ENCODE data around the gene RNF125.
"Not testable (repeated sequence)": the region's sequence is repeated elsewhere in the genome, so short reads cannot be mapped to it uniquely, and the experiment has no call there.

The RNF125 gene

DNA sequence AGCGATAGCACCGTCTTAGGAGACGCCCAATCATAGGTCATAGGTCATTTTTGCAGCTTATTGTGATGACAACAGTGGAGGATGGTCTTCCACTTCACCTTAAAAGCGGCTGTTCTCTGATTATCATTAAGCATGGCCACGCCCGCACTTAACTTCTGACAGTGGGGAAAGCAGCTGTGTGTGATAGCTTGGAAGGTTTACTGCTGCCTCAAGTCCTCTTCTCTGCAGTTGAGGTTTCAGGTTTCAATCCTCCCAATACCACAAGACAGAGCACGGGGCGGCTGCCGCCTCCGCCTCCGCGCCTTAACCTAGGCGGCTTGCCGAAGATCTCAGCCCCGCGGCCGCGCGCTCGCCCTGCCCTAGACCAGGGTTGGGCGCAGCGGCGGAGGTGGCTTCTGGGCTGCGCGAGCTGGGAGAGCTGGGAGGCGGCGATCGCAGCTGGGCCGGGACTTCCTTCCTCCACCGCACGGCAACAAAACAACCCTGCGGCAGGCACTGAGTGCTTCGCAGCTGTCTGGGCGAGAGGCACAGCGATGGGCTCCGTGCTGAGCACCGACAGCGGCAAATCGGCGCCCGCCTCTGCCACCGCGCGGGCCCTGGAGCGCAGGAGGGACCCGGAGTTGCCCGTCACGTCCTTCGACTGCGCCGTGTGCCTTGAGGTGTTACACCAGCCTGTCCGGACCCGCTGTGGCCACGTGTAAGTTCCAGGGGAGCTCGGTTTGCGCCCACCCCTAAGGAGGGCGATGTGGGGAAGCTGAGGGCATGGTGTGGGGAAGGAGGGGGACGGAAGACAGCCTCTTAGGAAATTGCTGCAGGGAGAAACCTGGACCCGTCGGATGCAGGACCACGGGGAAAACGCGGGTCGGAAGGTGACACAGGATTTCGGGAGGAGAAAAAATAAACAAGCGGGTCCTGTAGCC lies at the start of gene RNF125:
Gene RNF125, plus strand, starts transcription at position 495 of the 920 bp plus-strand sequence. Its CDS starts 39 bp downstream, at position 534.
- DNase-seq (ENCODE audit: low read depth in 2 of 2), result peak; percentile 71 to 74

DNA sequence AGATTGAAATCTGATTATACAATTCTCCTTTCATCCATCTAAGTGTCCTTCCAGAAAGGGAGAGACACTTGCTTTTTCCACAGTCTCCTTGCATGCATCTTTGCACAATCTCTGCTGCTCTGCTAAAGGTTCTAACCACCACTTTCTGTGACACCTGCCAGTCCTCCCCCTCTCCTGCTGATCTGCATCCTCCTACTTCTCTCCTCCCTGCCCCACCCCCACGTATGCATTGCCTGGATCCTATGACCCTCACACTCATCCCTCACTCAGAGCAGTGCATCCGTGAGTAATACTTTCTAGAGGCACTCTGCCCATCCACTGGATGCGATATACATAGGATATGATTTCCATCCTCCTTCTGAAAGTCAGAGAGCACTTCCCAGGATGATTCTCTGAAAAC lies 48.0 kb upstream of the RNF125 start:
- DNase-seq (ENCODE audit: low read depth in 2 of 2), result no peak

- no peak for DNase-seq (ENCODE audit: low read depth in 2 of 2)
Measured at GRCh38 chr18:31973929-31974546, 44.6 kb upstream of the RNF125 start.

DNA sequence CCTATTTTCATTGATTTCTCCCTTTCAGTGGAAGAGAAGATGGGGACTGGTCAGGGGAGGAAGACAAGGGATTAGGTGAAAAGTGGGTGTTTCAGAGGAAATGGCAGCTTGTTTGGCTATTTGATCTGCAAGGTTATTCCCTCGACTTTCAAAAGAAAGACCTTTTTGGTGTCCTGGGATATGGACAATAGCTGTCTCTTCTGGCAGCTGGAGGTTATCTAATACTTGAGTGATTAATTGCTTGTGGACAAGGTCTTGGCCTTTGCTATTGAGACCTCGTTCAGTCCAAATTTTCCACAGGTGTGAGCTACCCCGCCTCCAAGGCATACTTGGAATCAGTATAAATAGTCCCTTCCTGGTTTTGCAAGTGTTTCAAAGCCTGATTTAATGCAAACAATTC lies 42.4 kb upstream of the RNF125 start:
- DNase-seq (ENCODE audit: low read depth in 2 of 2), result no peak

DNA sequence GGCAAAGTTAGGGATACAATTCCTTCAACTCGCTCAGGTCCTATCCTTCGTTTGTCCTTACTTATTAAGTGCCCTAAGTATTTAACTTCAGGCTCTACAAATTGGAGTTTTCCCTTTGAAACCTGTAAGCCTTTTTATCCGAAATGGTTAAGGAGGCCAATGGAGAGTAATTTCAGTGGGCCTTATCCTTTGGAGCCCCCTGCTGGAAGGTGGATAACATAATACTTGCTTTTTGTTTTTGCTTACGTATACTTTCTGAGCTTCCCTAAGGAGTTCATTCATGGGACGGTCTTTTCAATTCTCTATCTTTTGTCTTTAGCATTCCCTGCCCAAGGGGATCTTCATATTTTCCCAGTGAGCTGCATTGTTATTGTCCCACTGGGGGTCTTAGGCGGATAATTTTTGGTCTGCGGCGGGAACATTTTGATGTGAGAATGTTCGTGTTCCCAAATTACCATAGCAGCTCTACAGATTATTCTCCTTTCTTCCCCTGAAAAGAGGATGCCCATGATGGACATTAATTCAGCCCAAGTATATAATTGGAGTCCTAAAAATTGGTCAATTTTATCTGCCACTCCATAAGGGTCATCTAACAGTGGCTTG lies 41.3 kb upstream of the RNF125 start:
- DNase-seq (ENCODE audit: low read depth in 2 of 2), result no peak

- no peak for DNase-seq (ENCODE audit: low read depth in 2 of 2)
Measured at GRCh38 chr18:31978616-31979015, 40.0 kb upstream of the RNF125 start.

- DNase-seq (ENCODE audit: low read depth in 2 of 2), result no peak
Measured at GRCh38 chr18:31979714-31980113, 38.9 kb upstream of the RNF125 start.

DNA sequence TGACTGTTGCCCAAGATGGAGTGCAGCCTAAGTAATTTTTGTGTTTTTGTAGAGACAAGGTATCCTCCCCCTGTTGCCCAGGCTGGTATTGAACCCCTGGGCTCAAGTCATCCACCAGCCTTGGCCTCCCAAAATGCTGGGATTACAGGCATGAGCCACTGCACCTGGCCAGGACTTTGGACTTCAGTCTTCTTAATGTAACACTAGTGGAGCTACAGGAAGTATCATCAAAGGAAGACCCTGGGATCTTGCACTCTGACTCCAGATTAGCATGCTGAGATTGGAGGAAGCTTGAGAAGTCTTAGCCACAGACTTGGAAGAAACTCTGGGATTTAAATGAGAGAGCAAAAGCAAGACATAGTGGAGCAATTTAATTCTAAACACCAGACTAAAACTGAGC lies 37.8 kb upstream of the RNF125 start:
- DNase-seq (ENCODE audit: low read depth in 2 of 2), result no peak

DNA sequence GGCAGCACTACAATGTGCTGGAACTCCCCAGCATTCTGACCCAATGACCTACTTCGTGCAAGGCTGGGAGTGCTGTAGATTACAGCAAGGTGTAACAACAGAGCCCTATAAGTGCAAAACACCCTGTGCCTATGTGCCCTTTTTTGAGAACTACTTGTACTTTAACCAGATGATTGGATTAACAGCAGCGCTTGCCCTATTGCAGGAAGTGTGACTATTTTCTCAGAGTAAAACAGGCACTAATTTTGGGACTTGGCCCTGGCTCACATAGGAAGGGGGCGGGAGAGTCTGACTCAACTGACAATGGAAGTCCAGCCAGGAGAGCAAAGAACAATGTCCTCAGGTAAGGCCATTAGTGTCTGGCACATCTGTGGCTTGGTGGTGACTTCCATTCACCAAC lies 35.6 kb upstream of the RNF125 start:
- no peak for DNase-seq (ENCODE audit: low read depth in 2 of 2)

DNA sequence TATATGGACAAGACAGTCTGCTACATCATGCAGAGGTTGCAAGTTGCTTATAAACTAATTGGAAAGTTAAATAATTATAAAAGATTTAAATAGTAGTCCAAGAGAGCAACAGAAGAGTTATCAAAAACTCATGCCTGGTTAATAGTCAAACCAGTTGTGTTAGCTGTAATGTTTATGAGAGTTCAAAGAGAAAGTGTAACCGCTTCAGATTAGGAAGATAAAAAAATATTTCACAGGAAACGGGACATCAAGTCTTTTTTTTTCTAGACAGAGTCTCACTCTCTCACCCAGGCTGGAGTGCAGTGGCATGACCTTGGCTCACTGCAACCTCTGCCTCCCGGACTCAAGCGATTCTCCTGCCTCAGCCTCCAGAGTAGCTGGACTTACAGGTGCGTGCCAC lies 34.6 kb upstream of the RNF125 start:
- no peak for DNase-seq (ENCODE audit: low read depth in 2 of 2)

GRCh38 chr18:31990823-31991222 lies 27.8 kb upstream of the RNF125 start:
- DNase-seq (ENCODE audit: low read depth in 2 of 2), result no peak

GRCh38 chr18:31996007-31996406 lies 22.6 kb upstream of the RNF125 start:
- no peak for DNase-seq (ENCODE audit: low read depth in 2 of 2)

- DNase-seq (ENCODE audit: low read depth in 2 of 2), result no peak
Measured at GRCh38 chr18:31998880-31999412, 19.7 kb upstream of the RNF125 start.

DNA sequence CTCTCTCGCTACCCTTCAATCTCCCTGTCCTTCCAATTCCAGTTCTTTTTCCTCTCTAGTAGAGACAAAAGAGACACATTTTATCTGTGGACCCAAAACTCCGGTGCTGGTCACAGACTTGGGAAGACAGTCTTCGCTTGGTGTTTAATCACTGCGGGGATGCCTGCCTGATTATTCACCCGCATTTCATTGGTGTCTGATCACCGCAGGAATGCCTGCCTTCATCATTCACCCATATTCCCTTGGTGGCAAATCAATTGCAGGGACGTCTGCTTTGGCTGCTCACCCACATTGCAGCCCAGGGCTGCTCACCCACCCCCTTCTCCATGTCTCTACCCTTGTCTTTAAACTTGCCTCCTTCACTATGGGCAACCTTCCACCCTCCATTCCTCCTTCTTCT lies 17.5 kb upstream of the RNF125 start:
- DNase-seq (ENCODE audit: low read depth in 2 of 2), result not testable (repeated sequence)

GRCh38 chr18:32003822-32004221 lies 14.8 kb upstream of the RNF125 start:
- not testable (repeated sequence) for DNase-seq (ENCODE audit: low read depth in 2 of 2)

GRCh38 chr18:32010124-32010721 lies 8.4 kb upstream of the RNF125 start:
- DNase-seq (ENCODE audit: low read depth in 2 of 2), result no peak

- DNase-seq (ENCODE audit: low read depth in 2 of 2), result no peak
Measured at GRCh38 chr18:32011193-32011592, 7.4 kb upstream of the RNF125 start.

DNA sequence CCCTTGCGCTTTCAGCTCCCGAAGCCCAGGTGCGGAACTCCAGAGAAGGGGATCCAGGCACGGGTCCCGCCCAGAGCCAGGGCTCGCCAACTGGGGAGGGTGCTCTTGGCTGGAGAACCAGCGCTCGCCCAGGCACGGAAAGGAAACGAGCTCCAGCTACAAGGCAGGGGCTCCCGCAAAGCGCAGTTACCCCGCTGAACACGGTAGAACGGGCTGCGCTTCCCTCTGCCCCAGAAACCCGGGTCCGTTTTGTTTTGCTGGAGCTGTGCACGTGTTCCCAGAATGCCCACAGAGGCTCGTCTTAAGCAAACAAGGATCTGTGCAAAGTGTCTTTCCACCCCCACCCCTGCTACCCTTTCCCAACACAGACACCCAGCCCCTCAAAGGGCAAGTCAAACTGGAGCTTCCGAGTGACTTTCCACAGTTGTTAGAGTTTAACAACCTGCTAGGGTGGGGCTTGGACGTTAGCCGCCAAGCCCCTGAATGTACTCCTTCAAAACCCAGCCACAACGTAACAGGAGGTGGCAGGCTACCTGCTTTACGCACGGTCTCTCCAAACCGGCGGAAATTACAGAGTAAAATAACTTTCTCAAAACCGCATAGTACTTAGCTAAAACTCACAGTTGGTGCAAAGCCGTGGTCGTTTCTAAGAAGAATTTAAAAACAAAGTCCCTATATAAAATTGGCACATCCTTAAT lies 775 bp downstream of the RNF125 start:
- peak; percentile 9 to 25 for DNase-seq (ENCODE audit: low read depth in 2 of 2)

GRCh38 chr18:32019949-32020625 lies 1.5 kb downstream of the RNF125 start:
- peak in 1 of 2 donors; percentile 9 for DNase-seq (ENCODE audit: low read depth in 2 of 2)

DNA sequence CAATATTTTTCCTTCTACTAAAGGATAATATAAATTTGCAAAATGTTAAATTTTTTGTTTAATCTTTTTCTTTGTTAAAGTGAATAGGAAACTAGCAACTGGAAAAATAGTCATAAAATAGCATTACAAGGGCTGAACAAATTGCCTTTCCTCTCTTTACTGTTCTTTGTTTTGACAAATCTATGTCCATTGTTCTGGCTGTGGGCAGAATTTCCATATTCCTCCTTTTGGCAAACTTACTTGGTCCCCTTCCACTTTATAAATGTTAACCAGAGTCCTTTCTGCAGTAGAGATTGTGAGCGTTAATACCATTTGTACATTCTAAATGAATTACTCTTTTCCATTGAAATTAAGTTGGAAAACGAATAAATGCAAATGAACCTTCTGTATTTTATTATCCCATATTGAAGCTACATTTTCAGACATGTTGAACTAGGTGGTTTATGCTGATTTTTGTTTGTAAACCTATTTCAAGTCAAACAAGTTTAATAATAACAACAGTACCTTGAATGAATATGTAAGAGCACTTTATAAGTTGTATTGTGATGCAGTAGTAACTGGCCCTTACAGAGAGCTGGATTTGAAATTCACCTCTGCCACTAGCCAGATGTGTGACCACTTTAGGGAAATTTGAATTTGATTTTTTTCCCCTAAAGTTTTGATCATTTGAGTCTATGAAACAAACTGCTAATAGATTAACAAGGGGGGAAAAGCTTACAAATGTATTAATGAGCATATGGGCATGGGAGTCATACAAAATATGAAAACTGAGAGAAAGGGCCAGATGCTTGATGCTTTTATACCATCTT lies 3.3 kb downstream of the RNF125 start:
- DNase-seq (ENCODE audit: low read depth in 2 of 2), result no peak
